Small intestine (tissue), 7 donors: Measurements from ENCODE around the gene OTULIN. TPM values are rescaled to one million over a fixed set of nuclear protein-coding genes. Genes with fewer than 3 reads are reported as not detected.
A peak's percentile ranks its signal among the peaks of the same experiment; 100 is the strongest.

Experiments used
- DNase-seq, 2 donors: peaks; one replicate each; pipeline versions ENCODE4 v3.0.0 to v3.0.0-alpha.2; 2013
- FAIRE-seq: peaks from 2 replicates; lab custom pipeline; 2012; peaks lifted over from hg19 to GRCh38; lab: Jason Lieb, UNC
- H3K27ac ChIP-seq, 3 donors: one replicate each; pipeline ENCODE4 v1.5.1; 2013; ENCODE audit warnings: low read length in 2 of 3, mild to moderate bottlenecking in 2 of 3, control low read depth in 1 of 3, inconsistent platforms in 1 of 3, low read depth in 1 of 3, moderate library complexity in 1 of 3
- H3K27me3 ChIP-seq, 3 donors: one replicate each; pipeline ENCODE4 v1.6.1; 2013; ENCODE audit warnings: low read length in 3 of 3, inconsistent platforms in 1 of 3; ENCODE audit not compliant: control insufficient read depth in 3 of 3, insufficient read depth in 3 of 3
- H3K36me3 ChIP-seq, 3 donors: one replicate each; pipeline ENCODE4 v1.6.1; 2013; ENCODE audit warnings: low read length in 3 of 3, inconsistent platforms in 1 of 3, low read depth in 1 of 3, mild to moderate bottlenecking in 1 of 3, moderate library complexity in 1 of 3; ENCODE audit not compliant: control insufficient read depth in 3 of 3, insufficient read depth in 2 of 3
- H3K4me1 ChIP-seq, 3 donors: one replicate each; pipeline ENCODE4 v1.6.1; 2013; ENCODE audit warnings: low read length in 2 of 3, inconsistent platforms in 1 of 3, low read depth in 1 of 3, mild to moderate bottlenecking in 1 of 3, moderate library complexity in 1 of 3; ENCODE audit not compliant: control insufficient read depth in 3 of 3, insufficient read depth in 2 of 3
- H3K4me3 ChIP-seq, 3 donors: one replicate each; pipeline ENCODE4 v1.5.1; 2013; ENCODE audit warnings: low read length in 3 of 3, control low read depth in 1 of 3, inconsistent platforms in 1 of 3, low read depth in 1 of 3, mild to moderate bottlenecking in 1 of 3, moderate library complexity in 1 of 3
- H3K9me3 ChIP-seq, 2 donors: one replicate each; pipeline ENCODE4 v1.6.1; 2013; ENCODE audit warnings: low read depth in 1 of 2, low read length in 1 of 2; ENCODE audit not compliant: control insufficient read depth in 2 of 2, insufficient read depth in 1 of 2
- WGBS, 3 donors: extraction: QIAGEN DNeasy Blood & Tissue Kit; methylation state at CpG; one replicate each; pipeline ENCODE4 v1.1.7; 2013; 5-methylcytosine and 5-hydroxymethylcytosine counted together
- polyA plus RNA-seq, 4 donors: library from polyadenylated mRNA; stranded (reverse) in 3 of 4; unstranded in 1 of 4; fragments of 200-250 nt in 3 of 4; fragments of 120-200 nt in 1 of 4; gene quantifications; one replicate each; pipeline versions ENCODE4 v1.2.1 to v1.2.3, GENCODE V29; 2013
- donor health status: healthy with polysubstance abuse.
- donor health status: control.
- donor health status: control.
- donor health status: Bipolar disorder and iron deficiency.
- donor health status: healthy.

The OTULIN gene
- polyA plus RNA-seq, 4 donors: 3.1 to 22.8 (median 5.8) TPM

DNA sequence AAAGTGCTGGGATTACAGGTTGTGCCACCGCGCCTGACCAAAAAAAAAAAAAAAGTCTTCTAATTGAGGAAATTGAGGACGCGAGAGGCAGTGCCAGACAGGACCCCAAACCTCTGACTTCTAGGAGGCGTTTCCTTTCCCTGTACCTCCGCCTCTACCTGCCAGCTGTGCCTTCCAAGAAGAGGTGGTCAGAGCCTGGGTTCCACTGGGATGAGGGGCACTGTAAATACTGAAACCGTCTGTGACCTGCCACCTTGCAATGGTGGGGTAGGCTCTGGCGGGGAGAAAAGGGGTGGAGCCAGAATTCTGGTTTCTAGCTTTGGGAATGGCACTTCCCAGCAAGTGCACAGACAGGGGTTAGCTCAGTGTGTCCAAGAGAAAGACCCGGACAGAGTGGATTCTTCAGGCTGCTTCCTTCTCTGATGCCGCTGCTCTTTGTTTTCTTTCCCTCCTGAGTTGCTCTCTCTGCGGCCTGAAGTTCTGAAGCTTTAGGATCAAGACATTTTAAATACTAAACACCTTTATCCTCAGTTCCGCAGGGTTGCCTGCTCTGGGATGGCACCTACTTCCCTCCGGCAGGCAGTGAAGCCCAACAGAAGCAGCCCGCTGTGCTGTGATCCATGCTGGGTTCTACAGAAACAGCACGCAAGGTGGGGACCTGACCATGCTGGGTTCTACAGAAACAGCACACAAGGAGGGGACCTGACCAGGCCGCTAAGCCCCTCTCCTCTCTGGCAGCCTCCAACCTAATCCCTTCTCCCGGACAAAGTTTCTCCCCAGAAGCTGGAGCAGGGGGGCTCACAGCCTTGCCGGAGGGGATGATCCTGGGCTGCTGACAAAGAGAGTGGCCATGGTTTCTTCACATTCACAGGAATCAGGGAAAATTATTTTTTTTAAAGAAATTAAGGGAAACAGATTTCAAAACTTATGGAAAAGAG lies 65.2 kb downstream of the OTULIN start:
- Histone ChIP-seq H3K27me3 (no peaks in the 10 kb centered on the region), H3K9me3 (no peaks in the 10 kb centered on the region), H3K4me1 (peaks cover 0 to 15% (median 5%) of the 10 kb centered on the region in 3 donors), H3K36me3 (peaks cover 2 to 78% (median 4%) of the 10 kb centered on the region in 3 donors), H3K4me3 (no peak overlapping the region), H3K27ac (peak overlapping the region in 1 of 3 donors; percentile 56)
- no peak for FAIRE-seq
- DNase-seq: no peak
- whole genome bisulfite sequencing, 3 donors: 95% methylated on average over 18 of the region's 18 CpGs

GRCh38 chr5:14730466-14730865 lies 65.9 kb downstream of the OTULIN start:
- H3K27ac ChIP-seq: no peak overlapping the region
- FAIRE-seq: no peak
- WGBS, 3 donors: 83 to 90% (median 88%) methylated on average over 13 of the region's 13 CpGs
- no peaks in the 10 kb centered on the region for H3K27me3 ChIP-seq
- peaks cover 2 to 72% (median 6%) of the 10 kb centered on the region in 3 donors for H3K36me3 ChIP-seq
- DNase-seq: no peak
- no peaks in the 10 kb centered on the region for H3K9me3 ChIP-seq
- H3K4me1 ChIP-seq: peaks cover 0 to 15% (median 5%) of the 10 kb centered on the region in 3 donors
- no peak overlapping the region for H3K4me3 ChIP-seq

DNA sequence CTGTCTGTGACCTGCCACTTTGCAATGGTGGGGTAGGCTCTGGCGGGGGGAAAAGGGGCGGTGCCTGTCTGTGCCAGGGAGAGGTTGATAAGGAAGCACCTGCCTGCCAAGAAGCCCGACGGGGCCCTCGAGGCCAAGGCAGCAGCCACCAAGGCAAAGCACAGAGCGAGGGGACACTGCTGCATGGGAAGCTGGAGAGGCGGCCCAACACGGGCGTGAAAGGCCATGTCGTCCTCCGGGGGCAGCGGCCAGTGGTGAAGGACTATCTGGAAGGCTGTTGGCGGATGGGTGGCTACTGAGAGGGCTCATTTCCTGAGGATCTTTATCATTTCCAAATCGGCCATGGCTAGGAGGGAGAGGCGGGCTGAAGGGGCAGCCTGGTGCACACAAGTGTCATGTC lies 66.4 kb downstream of the OTULIN start:
- FAIRE-seq: no peak

GRCh38 chr5:14732991-14733390 lies 68.5 kb downstream of the OTULIN start:
- Histone ChIP-seq H3K36me3 (peaks cover 2 to 79% (median 12%) of the 10 kb centered on the region in 3 donors), H3K9me3 (no peaks in the 10 kb centered on the region), H3K4me1 (peaks cover 0 to 9% (median 4%) of the 10 kb centered on the region in 3 donors), H3K27ac (no peak overlapping the region), H3K4me3 (no peak overlapping the region), H3K27me3 (no peaks in the 10 kb centered on the region)
- WGBS, 3 donors: 95 to 99% (median 97%) methylated on average over 6 of the region's 6 CpGs
- FAIRE-seq (no peak), DNase-seq (no peak)

More for the DNA sequence above, 66.4 kb downstream of the OTULIN start:
- peaks cover 2 to 70% (median 6%) of the 10 kb centered on the region in 3 donors for H3K36me3 ChIP-seq
- no peak overlapping the region for H3K4me3 ChIP-seq
- no peak for DNase-seq
- H3K27me3 ChIP-seq: no peaks in the 10 kb centered on the region
- WGBS, 3 donors: 55 to 74% (median 64%) methylated on average over 15 of the region's 15 CpGs
- no peak overlapping the region for H3K27ac ChIP-seq
- no peaks in the 10 kb centered on the region for H3K9me3 ChIP-seq
- H3K4me1 ChIP-seq: peaks cover 0 to 15% (median 5%) of the 10 kb centered on the region in 3 donors

GRCh38 chr5:14733661-14734060 lies 69.1 kb downstream of the OTULIN start:
- Histone ChIP-seq H3K4me1 (peaks cover 0 to 3% (median 0%) of the 10 kb centered on the region in 3 donors), H3K27me3 (no peaks in the 10 kb centered on the region), H3K9me3 (no peaks in the 10 kb centered on the region), H3K27ac (no peak overlapping the region), H3K4me3 (no peak overlapping the region), H3K36me3 (peaks cover 2 to 79% (median 12%) of the 10 kb centered on the region in 3 donors)
- no peak for DNase-seq
- WGBS, 3 donors: 97 to 98% (median 97%) methylated on average over 16 of the region's 16 CpGs
- no peak for FAIRE-seq

DNA sequence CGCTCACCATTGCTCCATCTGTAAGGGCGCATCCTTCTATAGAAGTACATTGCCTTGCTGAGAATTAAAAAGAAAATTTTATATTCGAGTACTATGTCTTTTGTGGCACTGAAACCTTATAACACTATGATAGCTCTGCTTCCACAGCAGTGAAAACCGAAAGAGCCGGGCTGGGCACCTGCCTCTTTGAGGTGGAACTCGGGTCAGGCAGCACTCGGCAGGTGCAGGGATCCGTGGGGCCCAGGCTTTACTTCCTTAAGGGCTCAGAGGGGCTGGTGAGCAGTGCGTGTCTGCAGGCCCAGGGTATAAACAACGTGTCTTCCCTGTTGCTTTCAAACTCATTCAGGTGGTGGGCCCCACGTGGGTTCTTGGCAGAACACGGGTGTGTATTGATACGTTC lies 69.9 kb downstream of the OTULIN start:
- no peaks in the 10 kb centered on the region for H3K27me3 ChIP-seq
- H3K27ac ChIP-seq: no peak overlapping the region
- H3K4me3 ChIP-seq: no peak overlapping the region
- H3K9me3 ChIP-seq: no peaks in the 10 kb centered on the region
- H3K4me1 ChIP-seq: no peaks in the 10 kb centered on the region
- 27 to 70% (median 50%) methylated on average over 13 of the region's 13 CpGs for WGBS, 3 donors
- DNase-seq (peak in 1 of 2 donors; percentile 42), FAIRE-seq (no peak)
- H3K36me3 ChIP-seq: peaks cover 2 to 83% (median 15%) of the 10 kb centered on the region in 3 donors

DNA sequence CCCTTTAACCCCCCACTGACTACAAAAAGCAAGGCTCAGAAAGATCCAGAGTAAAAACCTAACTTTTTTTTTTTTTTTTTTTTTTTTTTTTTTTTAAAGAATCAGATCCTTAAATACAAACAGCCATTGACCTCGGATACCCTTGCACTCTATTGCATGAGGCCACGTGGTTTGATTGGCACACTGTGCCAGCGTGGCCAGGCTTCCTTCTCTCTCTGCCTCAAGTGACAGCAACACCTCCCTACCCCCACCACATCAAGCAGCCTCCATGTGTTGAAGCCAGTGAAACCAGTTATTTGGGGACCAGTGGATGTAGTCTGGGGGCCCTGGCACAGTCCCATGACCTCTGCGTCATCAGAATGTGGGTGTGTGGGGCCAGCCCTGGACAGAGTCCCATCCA lies 71.4 kb downstream of the OTULIN start:
- peaks cover 4 to 79% (median 20%) of the 10 kb centered on the region in 3 donors for H3K36me3 ChIP-seq
- 44 to 63% (median 53%) methylated on average over 4 of the region's 4 CpGs for WGBS, 3 donors
- FAIRE-seq (no peak), DNase-seq (peak in 1 of 2 donors; percentile 12)
- no peaks in the 10 kb centered on the region for H3K27me3 ChIP-seq
- no peaks in the 10 kb centered on the region for H3K9me3 ChIP-seq
- H3K4me3 ChIP-seq: no peak overlapping the region
- no peak overlapping the region for H3K27ac ChIP-seq
- H3K4me1 ChIP-seq: no peaks in the 10 kb centered on the region

GRCh38 chr5:14737291-14737690 lies 72.8 kb downstream of the OTULIN start:
- Histone ChIP-seq H3K9me3 (no peaks in the 10 kb centered on the region), H3K27me3 (no peaks in the 10 kb centered on the region), H3K4me3 (no peak overlapping the region), H3K27ac (no peak overlapping the region), H3K36me3 (peaks cover 4 to 77% (median 22%) of the 10 kb centered on the region in 3 donors), H3K4me1 (no peaks in the 10 kb centered on the region)
- WGBS, 3 donors: 95 to 98% (median 97%) methylated on average over 10 of the region's 10 CpGs
- FAIRE-seq: no peak
- DNase-seq: no peak
